NCI-H345 treated with DMSO at 0.1 percent for 48 hours (cell line): ENCODE measurements around the gene CDR2.
"Not testable (repeated sequence)": the region's sequence is repeated elsewhere in the genome, so short reads cannot be mapped to it uniquely, and the experiment has no call there.

Experiments used
- DNase-seq: peaks from one replicate; lab custom pipeline; 2025; ENCODE audit not compliant: unreplicated experiment; lab: John Stamatoyannopoulos, UW

The CDR2 gene

GRCh38 chr16:22353191-22353919 is 21.1 kb downstream of the CDR2 start:
- DNase-seq = no peak

DNA sequence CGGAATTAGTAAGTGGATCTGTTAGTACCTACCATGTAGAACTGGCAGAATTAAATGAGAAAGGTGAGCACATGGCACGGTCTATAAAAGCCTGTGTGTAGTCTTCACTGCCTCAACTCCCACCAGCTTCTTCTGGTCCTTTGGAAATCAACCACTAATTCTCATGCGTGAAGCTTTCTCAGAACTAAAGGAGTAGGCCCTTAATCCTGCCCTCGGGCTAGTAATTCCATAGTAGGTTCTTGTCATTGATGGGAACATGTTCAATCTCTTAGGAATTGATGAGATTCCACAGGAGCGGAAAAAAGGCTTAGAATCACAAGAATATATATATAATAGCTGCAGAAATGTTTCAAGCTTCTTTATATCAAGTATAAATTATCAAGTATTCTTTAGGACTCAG is 21.7 kb downstream of the CDR2 start:
- DNase-seq = no peak

DNA sequence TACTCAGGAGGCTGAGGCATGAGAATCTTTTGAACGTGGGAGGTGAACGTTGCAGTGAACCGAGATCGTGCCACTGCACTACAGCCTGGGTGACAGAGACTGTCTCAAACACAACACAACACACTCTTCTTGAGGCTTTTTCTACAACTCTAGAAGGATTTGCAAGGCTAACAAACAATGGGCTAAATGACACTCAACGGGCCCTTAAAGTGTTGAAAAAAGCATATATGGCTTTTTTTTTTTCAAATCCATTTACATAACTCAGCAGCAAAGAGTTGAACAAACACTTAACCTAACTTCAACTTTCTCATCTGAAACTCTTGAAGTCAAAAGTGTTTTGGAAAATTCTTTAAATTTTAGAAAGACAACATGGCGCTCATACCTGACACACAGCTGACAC is 22.3 kb downstream of the CDR2 start:
- no peak for DNase-seq

DNA sequence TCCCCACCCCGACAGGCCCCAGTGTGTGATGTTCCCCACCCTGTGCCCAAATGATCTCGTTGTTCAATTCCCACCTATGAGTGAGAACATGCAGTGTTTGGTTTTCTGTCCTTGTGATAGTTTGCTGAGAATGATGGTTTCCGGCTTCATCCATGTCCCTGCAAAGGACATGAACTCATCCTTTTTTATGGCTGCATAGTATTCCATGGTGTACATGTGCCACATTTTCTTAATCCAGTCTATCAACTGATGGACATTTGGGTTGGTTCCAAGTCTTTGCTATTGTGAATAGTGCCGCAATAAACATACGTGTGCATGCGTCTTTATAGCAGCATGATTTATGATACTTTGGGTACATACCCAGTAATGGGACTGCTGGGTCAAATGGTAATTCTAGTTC is 23.4 kb downstream of the CDR2 start:
- DNase-seq = not testable (repeated sequence)

- no peak for DNase-seq
Measured at GRCh38 chr16:22348291-22348690, 26.1 kb downstream of the CDR2 start.

DNA sequence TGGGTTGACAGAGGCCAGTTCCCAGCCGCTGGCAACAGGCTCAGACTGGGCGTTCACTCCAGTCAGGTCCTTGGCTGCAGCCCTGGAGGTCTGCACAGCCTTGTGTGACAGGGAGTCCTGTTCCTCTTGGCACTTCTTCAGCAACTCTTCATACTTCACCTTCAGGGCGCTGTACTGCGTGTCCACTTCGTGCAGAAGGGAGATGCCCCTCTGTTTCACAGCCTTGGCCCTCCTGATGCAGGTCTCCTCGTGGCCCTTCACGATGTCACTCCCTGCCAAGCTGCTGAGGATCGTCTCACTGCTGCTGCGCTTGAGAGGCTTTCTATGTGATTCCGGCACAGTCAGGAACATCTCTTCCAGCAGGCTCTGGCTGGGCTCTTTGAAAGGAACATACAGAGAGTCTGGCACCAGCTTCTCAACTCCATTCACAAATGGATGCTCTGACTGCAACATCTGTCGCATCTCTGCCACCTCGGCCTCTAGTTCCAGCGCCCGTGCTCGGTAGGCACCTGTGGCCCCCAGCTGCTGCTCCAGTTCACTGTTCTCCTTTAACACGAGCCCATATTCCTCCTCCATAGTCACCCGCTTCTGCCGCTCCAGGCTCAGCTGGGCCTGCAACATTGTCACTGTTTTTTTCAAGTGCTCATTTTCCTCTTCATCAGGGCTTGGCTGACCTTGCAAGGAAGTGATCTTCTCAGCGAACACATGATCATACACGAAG is 27.2 kb downstream of the CDR2 start:
- DNase-seq = no peak

DNA sequence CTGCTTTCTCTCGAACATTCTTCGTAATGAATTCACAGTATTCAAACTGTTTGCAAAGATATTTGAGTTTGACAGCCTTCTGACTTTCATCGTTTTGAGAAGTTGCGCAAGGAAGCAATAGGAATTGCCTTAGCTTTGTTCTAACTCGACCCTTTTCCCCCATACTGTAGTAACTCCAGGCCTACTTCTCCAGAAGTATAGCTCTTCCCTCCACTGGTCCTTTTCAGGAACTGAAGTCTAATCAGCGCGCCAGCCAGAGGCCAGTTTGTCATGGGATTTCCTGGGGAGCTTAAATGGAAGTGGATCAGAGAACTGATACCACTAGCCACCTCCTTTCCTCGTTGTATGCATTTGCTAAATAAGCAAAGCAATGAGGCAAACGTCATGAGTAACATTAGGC is 27.9 kb downstream of the CDR2 start:
- no peak for DNase-seq

DNA sequence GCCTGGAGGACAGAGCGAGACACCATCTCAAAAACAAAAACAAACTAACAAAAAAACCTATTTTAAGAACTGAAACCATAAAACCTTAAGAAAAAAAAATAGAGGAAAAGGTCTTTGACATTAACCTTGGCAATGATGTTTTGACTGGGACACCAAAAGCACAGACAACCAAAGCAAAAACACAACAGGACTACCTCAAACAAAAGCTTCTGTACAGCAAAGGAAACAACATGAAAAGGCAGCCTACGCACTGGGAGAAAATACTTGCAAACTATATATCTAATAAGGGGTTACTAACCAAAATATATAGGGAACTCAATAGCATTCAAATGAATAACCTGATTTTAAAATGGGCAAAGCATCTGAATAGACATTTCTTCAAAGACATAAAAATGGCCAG is 32.3 kb downstream of the CDR2 start:
- no peak for DNase-seq

- no peak for DNase-seq
Measured at GRCh38 chr16:22340945-22341344, 33.5 kb downstream of the CDR2 start.

- no peak for DNase-seq
Measured at GRCh38 chr16:22337849-22338635, 36.4 kb downstream of the CDR2 start.

- no peak for DNase-seq
Measured at GRCh38 chr16:22337045-22337444, 37.4 kb downstream of the CDR2 start.

GRCh38 chr16:22336581-22336980 is 37.8 kb downstream of the CDR2 start:
- no peak for DNase-seq

GRCh38 chr16:22335668-22336246 is 38.7 kb downstream of the CDR2 start:
- DNase-seq = no peak

DNA sequence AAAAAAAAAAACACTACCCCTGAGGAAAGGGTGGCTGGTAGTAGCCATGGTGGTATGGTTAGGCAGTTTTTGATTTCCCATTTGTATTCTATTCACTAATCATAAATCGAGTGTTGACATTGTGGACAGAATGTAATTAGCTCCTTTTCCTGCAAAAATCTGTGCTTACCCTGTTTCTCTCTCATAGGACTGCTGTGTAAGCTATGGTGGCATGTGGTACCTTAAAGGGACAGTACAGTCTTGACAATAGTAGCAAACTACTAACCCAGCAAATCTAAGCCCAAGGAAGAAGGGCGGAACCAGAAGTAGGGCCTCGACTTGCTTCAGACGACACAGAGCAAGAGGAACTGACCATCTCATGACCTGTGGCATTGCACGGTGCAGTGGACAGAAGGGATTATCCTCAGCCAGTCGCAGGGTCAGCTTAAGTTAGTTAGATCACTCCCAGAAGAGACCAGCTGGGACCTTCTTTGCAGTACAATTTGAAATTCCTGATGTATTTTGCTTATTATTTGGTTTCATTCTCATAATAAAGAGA is 40.9 kb downstream of the CDR2 start:
- DNase-seq = no peak

GRCh38 chr16:22330326-22330725 is 44.1 kb downstream of the CDR2 start:
- no peak for DNase-seq

- no peak for DNase-seq
Measured at GRCh38 chr16:22329199-22329695, 45.2 kb downstream of the CDR2 start.

DNA sequence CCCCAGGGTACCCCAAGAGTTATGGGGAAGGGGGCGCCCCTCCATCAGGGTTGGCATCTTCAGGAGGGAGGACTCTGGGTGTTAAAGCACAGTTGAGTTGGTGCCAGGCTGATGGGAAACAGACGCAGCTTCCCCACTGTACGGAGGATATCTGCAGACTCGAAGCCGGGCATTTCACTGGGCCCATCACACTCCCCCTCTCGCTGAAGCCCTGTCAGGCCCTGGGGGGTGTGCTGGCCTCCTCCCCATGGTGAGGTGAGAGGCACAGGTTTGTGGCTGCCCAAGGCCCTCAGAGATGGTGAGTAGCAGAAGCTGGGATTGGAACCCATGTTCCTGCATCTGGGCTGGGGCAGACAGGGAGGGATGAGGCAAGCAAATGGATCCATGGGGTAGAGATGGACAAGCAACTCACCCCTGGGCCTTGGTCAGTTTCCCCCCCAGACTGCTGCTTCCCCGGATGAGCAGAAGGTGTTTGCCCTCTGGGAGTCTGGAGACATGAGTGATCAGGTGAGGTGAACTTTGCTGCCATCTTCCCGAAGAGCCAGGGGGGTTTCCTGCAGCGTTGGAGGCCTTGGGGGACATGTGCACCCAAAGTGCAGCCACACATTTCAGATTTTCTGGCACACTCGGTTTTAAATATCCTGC is 46.2 kb downstream of the CDR2 start:
- DNase-seq = no peak

DNA sequence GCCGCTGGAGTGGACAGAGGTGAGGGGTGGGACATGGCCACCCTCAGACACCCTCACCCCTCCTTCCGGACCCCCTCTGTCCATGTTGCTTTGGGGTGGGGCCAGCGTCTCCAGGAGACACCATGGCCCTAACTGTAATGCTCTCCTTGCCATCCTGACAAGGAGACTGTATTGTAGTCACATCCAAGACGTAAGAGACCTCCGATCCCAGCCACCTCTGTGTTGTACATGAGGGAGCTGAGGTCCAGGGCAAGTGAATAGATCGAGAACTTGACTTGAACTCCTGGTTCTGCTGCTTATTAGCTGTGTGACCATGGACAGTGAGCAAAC is 47.0 kb downstream of the CDR2 start:
- DNase-seq = no peak

GRCh38 chr16:22326771-22327445 is 47.5 kb downstream of the CDR2 start:
- DNase-seq = no peak

DNA sequence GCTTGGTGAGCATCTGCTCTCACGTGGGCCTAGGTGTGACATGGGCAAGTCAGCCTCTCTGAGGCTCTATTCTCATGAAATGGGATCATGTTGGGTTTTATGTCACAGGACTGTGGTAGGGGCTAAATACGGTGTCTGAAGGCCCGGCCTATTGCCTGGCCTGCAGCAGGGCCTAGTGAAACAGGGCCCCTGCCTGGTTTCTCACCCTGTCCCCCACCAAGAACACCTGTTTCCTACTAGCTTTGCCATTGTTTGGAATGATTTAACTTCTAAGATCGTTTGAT is 48.1 kb downstream of the CDR2 start:
- DNase-seq = no peak
